Measurements from ENCODE around the gene MGAT4A. TPM values are rescaled to one million over a fixed set of nuclear protein-coding genes. Genes with fewer than 3 reads are reported as not detected.
A peak's percentile ranks its signal among the peaks of the same experiment; 100 is the strongest.

Gene MGAT4A
- total and polyA plus RNA-seq, 5 donors from 2014 or later: 101 to 143 (median 127) TPM

DNA sequence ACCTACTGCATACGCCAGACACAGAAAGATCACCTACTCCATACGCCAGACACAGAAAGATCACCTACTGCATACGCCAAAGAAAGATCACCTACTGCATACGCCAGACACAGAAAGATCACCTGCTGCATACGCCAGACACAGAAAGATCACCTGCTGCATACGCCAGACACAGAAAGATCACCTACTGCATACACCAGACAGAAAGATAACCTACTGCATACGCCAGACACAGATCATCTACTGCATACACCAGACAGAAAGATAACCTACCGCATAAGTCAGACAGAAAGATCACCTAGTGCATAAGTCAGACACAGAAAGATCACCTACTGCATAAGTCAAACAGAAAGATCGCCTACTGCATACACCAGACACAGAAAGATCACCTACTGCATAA, 148.4 kb downstream of the MGAT4A start:
- Mint-ChIP-seq H3K27ac (no peak overlapping the region), H3K36me3 (peaks cover 46% of the 10 kb centered on the region), H3K9me3 (no peaks in the 10 kb centered on the region), H3K27me3 (no peaks in the 10 kb centered on the region), H3K4me3 (no peak overlapping the region), H3K4me1 (peaks cover 0 to 4% (median 1%) of the 10 kb centered on the region in 4 donors)
- H3K4me3 ChIP-seq (ENCODE audit: low read depth, low read length): no peak overlapping the region
- no peak overlapping the region for H3K27ac ChIP-seq (ENCODE audit: insufficient read depth, low read length, poor library complexity, severe bottlenecking)
- H3K9me3 ChIP-seq (ENCODE audit: control insufficient read depth in 2 of 2, low read length in 2 of 2): no peaks in the 10 kb centered on the region
- DNase-seq (no peak), ATAC-seq (ENCODE audit: low read depth in 2 of 2) (no peak)
- no peaks in the 10 kb centered on the region for H3K27me3 ChIP-seq (ENCODE audit: control insufficient read depth, insufficient read depth, low read length)
- H3K36me3 ChIP-seq (ENCODE audit: control insufficient read depth, insufficient read depth, low read length): peaks cover 92% of the 10 kb centered on the region
- no peaks in the 10 kb centered on the region for H3K4me1 ChIP-seq (ENCODE audit: control insufficient read depth, insufficient read depth, low read length, poor library complexity, severe bottlenecking)

DNA sequence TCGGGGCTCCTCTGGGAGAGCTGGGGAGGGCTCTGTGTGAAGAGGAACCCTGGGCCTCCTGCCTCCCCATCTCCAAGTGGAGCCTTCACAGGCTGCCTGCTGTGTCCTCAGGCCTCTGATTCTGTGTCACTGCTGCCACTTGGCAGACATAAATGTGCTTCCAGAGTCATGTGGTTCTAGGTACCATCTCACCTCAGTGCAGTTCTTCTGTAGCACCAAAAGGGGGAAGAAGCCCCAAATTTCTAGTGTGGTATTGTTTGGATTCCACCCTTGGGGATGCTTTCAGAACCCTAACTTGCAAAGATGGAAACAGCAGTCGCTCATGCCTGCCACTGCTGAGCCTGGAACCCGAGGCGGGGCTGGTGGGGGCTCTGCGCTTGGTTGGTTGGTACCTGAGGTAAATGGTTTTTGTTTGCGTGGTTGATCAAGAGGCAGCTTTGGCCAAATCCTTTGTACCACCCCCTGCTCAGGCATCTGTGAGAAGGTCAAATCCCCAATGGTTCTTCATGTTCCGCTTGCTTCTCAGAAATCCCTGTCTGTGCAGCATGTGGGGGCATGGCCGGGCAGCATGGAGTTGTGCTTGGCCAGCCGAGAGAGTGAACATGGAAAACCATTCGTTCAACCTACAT, 150.2 kb downstream of the MGAT4A start:
- Mint-ChIP-seq H3K4me1 (no peaks in the 10 kb centered on the region), H3K9me3 (no peaks in the 10 kb centered on the region), H3K4me3 (no peak overlapping the region), H3K27me3 (no peaks in the 10 kb centered on the region), H3K36me3 (peaks cover 36% of the 10 kb centered on the region), H3K27ac (peak overlapping the region in 1 of 3 donors; percentile 43)
- peaks cover 93% of the 10 kb centered on the region for H3K36me3 ChIP-seq (ENCODE audit: control insufficient read depth, insufficient read depth, low read length)
- H3K4me3 ChIP-seq (ENCODE audit: low read depth, low read length): no peak overlapping the region
- no peaks in the 10 kb centered on the region for H3K27me3 ChIP-seq (ENCODE audit: control insufficient read depth, insufficient read depth, low read length)
- no peaks in the 10 kb centered on the region for H3K4me1 ChIP-seq (ENCODE audit: control insufficient read depth, insufficient read depth, low read length, poor library complexity, severe bottlenecking)
- no peak for DNase-seq
- H3K9me3 ChIP-seq (ENCODE audit: control insufficient read depth in 2 of 2, low read length in 2 of 2): no peaks in the 10 kb centered on the region
- ATAC-seq (ENCODE audit: low read depth in 2 of 2): no peak
- no peak overlapping the region for H3K27ac ChIP-seq (ENCODE audit: insufficient read depth, low read length, poor library complexity, severe bottlenecking)

DNA sequence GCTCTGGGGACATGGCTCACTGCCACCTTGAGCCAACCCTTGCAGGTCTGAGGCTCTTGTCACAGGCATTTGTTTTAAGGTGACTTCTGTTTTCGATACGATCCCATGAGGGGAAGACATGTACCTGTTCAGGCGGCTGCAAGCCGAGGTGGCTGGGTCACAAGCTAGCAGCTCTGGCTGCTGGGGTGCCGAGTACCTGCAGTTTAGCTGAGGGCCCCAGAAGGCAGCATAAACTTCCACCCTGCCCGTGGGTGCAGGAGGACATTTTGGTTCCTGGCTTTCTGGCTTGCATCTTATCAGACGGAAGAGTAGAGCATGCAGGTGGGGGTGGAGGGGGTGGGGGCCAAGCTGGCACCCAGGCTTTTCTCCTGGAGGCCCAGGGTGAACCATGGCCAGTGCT, 151.0 kb downstream of the MGAT4A start:
- H3K4me1 ChIP-seq (ENCODE audit: control insufficient read depth, insufficient read depth, low read length, poor library complexity, severe bottlenecking): no peaks in the 10 kb centered on the region
- H3K27me3 Mint-ChIP-seq: no peaks in the 10 kb centered on the region
- H3K27ac Mint-ChIP-seq: no peak overlapping the region
- no peaks in the 10 kb centered on the region for H3K27me3 ChIP-seq (ENCODE audit: control insufficient read depth, insufficient read depth, low read length)
- no peaks in the 10 kb centered on the region for H3K9me3 Mint-ChIP-seq
- ATAC-seq (ENCODE audit: low read depth in 2 of 2) (no peak), DNase-seq (no peak)
- no peaks in the 10 kb centered on the region for H3K4me1 Mint-ChIP-seq
- no peak overlapping the region for H3K27ac ChIP-seq (ENCODE audit: insufficient read depth, low read length, poor library complexity, severe bottlenecking)
- H3K36me3 ChIP-seq (ENCODE audit: control insufficient read depth, insufficient read depth, low read length): peaks cover 93% of the 10 kb centered on the region
- H3K4me3 ChIP-seq (ENCODE audit: low read depth, low read length): no peak overlapping the region
- H3K4me3 Mint-ChIP-seq: no peak overlapping the region
- H3K9me3 ChIP-seq (ENCODE audit: control insufficient read depth in 2 of 2, low read length in 2 of 2): no peaks in the 10 kb centered on the region
- peaks cover 42% of the 10 kb centered on the region for H3K36me3 Mint-ChIP-seq

DNA sequence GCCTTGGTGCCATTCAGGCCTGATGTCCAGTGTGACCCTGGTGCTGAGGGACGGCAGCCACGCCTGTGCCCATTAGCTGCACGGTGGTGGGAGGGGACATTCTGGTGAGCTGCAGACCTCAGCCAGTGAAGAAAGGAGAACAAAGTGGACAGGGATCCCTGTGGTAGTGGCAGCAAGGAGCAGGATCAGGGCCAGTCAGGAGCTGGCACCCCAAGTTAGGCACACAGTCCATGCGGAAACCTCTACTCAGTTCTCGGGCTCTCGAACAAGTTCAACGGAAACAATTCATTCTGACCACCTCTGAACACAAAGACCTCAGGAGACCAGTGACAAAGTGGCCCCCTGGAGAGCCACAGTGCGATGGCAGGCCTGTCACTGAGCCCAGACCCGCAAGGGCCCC, 152.7 kb downstream of the MGAT4A start:
- Mint-ChIP-seq H3K4me1 (no peaks in the 10 kb centered on the region), H3K36me3 (peaks cover 44% of the 10 kb centered on the region), H3K9me3 (no peaks in the 10 kb centered on the region), H3K27me3 (no peaks in the 10 kb centered on the region), H3K27ac (no peak overlapping the region), H3K4me3 (no peak overlapping the region)
- no peaks in the 10 kb centered on the region for H3K9me3 ChIP-seq (ENCODE audit: control insufficient read depth in 2 of 2, low read length in 2 of 2)
- peaks cover 95% of the 10 kb centered on the region for H3K36me3 ChIP-seq (ENCODE audit: control insufficient read depth, insufficient read depth, low read length)
- H3K27me3 ChIP-seq (ENCODE audit: control insufficient read depth, insufficient read depth, low read length): no peaks in the 10 kb centered on the region
- no peaks in the 10 kb centered on the region for H3K4me1 ChIP-seq (ENCODE audit: control insufficient read depth, insufficient read depth, low read length, poor library complexity, severe bottlenecking)
- H3K4me3 ChIP-seq (ENCODE audit: low read depth, low read length): no peak overlapping the region
- ATAC-seq (ENCODE audit: low read depth in 2 of 2): no peak
- no peak overlapping the region for H3K27ac ChIP-seq (ENCODE audit: insufficient read depth, low read length, poor library complexity, severe bottlenecking)
- no peak for DNase-seq

DNA sequence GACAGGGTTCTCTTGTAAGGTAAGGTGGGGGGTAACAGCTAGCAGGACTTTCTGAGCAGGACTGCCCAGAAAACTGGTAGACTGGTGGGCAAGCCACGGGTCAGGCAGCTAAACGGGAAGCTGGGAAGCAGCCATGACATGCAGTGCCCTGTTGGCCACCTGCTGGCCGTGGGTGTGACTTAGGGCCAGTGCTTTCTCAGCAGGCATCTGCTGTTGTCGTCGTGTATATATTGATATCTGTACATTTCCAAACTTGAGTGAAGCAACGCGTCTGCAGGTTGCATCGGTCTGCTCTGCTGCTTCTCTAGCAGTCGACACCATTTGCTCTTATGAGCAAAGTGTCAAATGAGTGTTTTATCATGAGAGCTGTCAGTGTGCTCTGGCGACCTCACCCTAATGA, 153.6 kb downstream of the MGAT4A start:
- peak overlapping the region in 1 of 3 donors; percentile 20 for H3K27ac Mint-ChIP-seq
- H3K4me3 Mint-ChIP-seq: no peak overlapping the region
- Histone ChIP-seq H3K27me3 (ENCODE audit: control insufficient read depth, insufficient read depth, low read length) (no peaks in the 10 kb centered on the region), H3K4me1 (ENCODE audit: control insufficient read depth, insufficient read depth, low read length, poor library complexity, severe bottlenecking) (no peaks in the 10 kb centered on the region), H3K27ac (ENCODE audit: insufficient read depth, low read length, poor library complexity, severe bottlenecking) (no peak overlapping the region), H3K4me3 (ENCODE audit: low read depth, low read length) (no peak overlapping the region), H3K36me3 (ENCODE audit: control insufficient read depth, insufficient read depth, low read length) (peaks cover 95% of the 10 kb centered on the region), H3K9me3 (ENCODE audit: control insufficient read depth in 2 of 2, low read length in 2 of 2) (no peaks in the 10 kb centered on the region)
- peaks cover 38% of the 10 kb centered on the region for H3K36me3 Mint-ChIP-seq
- ATAC-seq (ENCODE audit: low read depth in 2 of 2) (no peak), DNase-seq (no peak)
- no peaks in the 10 kb centered on the region for H3K27me3 Mint-ChIP-seq
- no peaks in the 10 kb centered on the region for H3K4me1 Mint-ChIP-seq
- no peaks in the 10 kb centered on the region for H3K9me3 Mint-ChIP-seq

DNA sequence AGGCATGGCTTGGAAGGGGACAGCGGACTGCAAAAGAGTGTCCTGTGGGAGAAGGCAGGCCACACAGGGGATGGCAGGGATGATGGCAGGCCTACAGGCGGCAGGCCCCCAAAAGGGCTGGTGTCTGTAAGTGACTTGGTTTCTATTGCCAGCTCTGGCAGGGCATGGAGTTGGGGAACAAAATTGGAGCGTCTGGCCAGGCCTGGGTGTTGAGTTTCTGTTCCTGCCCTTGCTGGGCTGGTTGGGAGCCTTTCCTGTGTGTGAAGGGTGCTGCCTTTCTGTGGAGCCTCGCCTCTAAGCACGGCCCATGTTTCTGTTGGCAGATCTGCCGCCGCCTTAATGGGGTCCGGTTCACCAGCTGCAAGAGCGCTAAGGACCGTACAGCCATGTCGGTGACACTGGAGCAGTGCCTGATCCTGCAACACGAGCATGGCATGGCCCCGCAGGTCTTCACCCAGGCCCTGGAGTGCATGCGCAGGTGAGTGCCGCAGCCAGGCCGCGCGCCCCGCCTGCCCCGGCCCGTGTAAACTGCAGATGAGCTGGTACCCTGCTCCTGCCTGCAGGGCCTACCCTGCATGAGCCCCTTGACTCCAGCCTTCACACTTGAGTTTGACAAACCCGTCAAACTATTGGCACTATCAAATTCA, 154.1 kb downstream of the MGAT4A start:
- ATAC-seq (ENCODE audit: low read depth in 2 of 2): no peak
- H3K4me1 Mint-ChIP-seq: no peaks in the 10 kb centered on the region
- H3K27me3 Mint-ChIP-seq: no peaks in the 10 kb centered on the region
- H3K4me1 ChIP-seq (ENCODE audit: control insufficient read depth, insufficient read depth, low read length, poor library complexity, severe bottlenecking): no peaks in the 10 kb centered on the region
- no peak overlapping the region for H3K27ac ChIP-seq (ENCODE audit: insufficient read depth, low read length, poor library complexity, severe bottlenecking)
- H3K4me3 Mint-ChIP-seq: no peak overlapping the region
- no peak overlapping the region for H3K4me3 ChIP-seq (ENCODE audit: low read depth, low read length)
- DNase-seq: no peak
- H3K36me3 Mint-ChIP-seq: peaks cover 33% of the 10 kb centered on the region
- peak overlapping the region in 1 of 3 donors; percentile 69 for H3K27ac Mint-ChIP-seq
- H3K36me3 ChIP-seq (ENCODE audit: control insufficient read depth, insufficient read depth, low read length): peaks cover 95% of the 10 kb centered on the region
- no peaks in the 10 kb centered on the region for H3K9me3 Mint-ChIP-seq
- no peaks in the 10 kb centered on the region for H3K9me3 ChIP-seq (ENCODE audit: control insufficient read depth in 2 of 2, low read length in 2 of 2)
- H3K27me3 ChIP-seq (ENCODE audit: control insufficient read depth, insufficient read depth, low read length): no peaks in the 10 kb centered on the region

DNA sequence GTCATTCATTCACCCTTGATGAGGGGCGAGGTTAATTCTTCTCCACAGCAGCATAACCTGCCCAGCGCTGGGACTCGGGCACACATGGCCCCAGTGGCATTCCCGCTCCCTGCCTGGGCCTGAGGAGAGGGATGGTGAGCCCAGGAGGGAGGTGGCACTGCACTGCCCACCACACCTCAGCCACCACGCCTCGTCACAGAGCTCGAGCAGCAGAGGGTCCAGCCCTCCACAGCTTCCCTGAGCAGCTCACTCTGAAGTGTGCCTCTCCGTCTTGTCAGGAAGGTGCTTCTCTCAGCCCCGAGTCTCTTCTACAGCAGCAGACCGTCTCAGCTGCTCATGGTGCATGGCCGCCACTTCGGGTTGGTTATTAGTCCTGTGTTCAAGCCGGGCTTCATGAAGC, 157.5 kb downstream of the MGAT4A start:
- DNase-seq: no peak
- H3K36me3 Mint-ChIP-seq: peaks cover 36% of the 10 kb centered on the region
- no peak overlapping the region for H3K27ac Mint-ChIP-seq

DNA sequence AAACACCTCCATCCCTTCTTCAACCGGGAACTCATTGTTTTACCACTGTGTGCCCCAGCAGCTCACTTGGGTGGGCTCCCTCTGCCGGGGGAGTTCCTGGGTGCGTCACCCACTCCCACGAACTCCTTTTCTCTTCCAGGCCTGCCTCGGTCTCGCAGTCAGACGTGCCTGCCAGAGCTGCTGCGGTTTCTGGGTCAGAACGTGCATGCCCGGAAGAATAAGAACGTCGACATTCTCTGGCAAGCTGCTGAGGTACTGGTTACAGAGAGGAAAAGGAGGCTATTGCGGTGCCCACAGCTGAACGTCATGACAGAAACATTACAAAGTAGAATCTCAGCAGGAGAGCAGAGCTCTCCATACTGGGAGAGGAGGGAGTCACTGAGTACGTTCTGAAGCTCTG, 158.3 kb downstream of the MGAT4A start:
- Mint-ChIP-seq H3K27ac (no peak overlapping the region), H3K9me3 (no peaks in the 10 kb centered on the region), H3K4me3 (no peak overlapping the region), H3K4me1 (peaks cover 0 to 4% (median 0%) of the 10 kb centered on the region in 4 donors), H3K36me3 (peaks cover 33% of the 10 kb centered on the region), H3K27me3 (no peaks in the 10 kb centered on the region)
- Histone ChIP-seq H3K27ac (ENCODE audit: insufficient read depth, low read length, poor library complexity, severe bottlenecking) (no peak overlapping the region), H3K27me3 (ENCODE audit: control insufficient read depth, insufficient read depth, low read length) (no peaks in the 10 kb centered on the region), H3K4me1 (ENCODE audit: control insufficient read depth, insufficient read depth, low read length, poor library complexity, severe bottlenecking) (no peaks in the 10 kb centered on the region), H3K9me3 (ENCODE audit: control insufficient read depth in 2 of 2, low read length in 2 of 2) (no peaks in the 10 kb centered on the region), H3K36me3 (ENCODE audit: control insufficient read depth, insufficient read depth, low read length) (peaks cover 99% of the 10 kb centered on the region), H3K4me3 (ENCODE audit: low read depth, low read length) (no peak overlapping the region)
- ATAC-seq (ENCODE audit: low read depth in 2 of 2): no peak
- DNase-seq: no peak

More for the DNA sequence above, 157.5 kb downstream of the MGAT4A start:
- ATAC-seq (ENCODE audit: low read depth in 2 of 2): no peak
- Mint-ChIP-seq H3K9me3 (no peaks in the 10 kb centered on the region), H3K4me3 (no peak overlapping the region), H3K4me1 (peaks cover 0 to 4% (median 0%) of the 10 kb centered on the region in 4 donors), H3K27me3 (no peaks in the 10 kb centered on the region)
- no peaks in the 10 kb centered on the region for H3K9me3 ChIP-seq (ENCODE audit: control insufficient read depth in 2 of 2, low read length in 2 of 2)
- H3K4me3 ChIP-seq (ENCODE audit: low read depth, low read length): no peak overlapping the region
- H3K4me1 ChIP-seq (ENCODE audit: control insufficient read depth, insufficient read depth, low read length, poor library complexity, severe bottlenecking): no peaks in the 10 kb centered on the region
- no peak overlapping the region for H3K27ac ChIP-seq (ENCODE audit: insufficient read depth, low read length, poor library complexity, severe bottlenecking)
- no peaks in the 10 kb centered on the region for H3K27me3 ChIP-seq (ENCODE audit: control insufficient read depth, insufficient read depth, low read length)
- H3K36me3 ChIP-seq (ENCODE audit: control insufficient read depth, insufficient read depth, low read length): peaks cover 99% of the 10 kb centered on the region
